Mesothelial cell of epicardium (in vitro differentiated cells): ENCODE data around the gene DIAPH2. TPM values are rescaled to one million over a fixed set of nuclear protein-coding genes. Genes with fewer than 3 reads are reported as not detected.

Source experiments
- DNase-seq, 2 experiments: peaks; one replicate each; pipeline ENCODE4 v3.0.0; 2021; ENCODE audit warnings: low spot score in 2 of 2; ENCODE audit not compliant: unreplicated experiment in 2 of 2
- H3K27ac Mint-ChIP-seq: 2 replicates; pipeline ENCODE4 v1.8.0; 2021; ENCODE audit warnings: mixed read lengths
- H3K27me3 Mint-ChIP-seq: 2 replicates; pipeline ENCODE4 v1.8.0; 2021; ENCODE audit warnings: low read depth, mixed read lengths
- H3K36me3 Mint-ChIP-seq: 2 replicates; pipeline ENCODE4 v1.8.0; 2021; ENCODE audit warnings: mixed read lengths
- H3K4me1 Mint-ChIP-seq: 2 replicates; pipeline ENCODE4 v1.8.0; 2021; ENCODE audit warnings: mixed read lengths
- H3K4me3 Mint-ChIP-seq: 2 replicates; pipeline ENCODE4 v1.8.0; 2021; ENCODE audit warnings: mild to moderate bottlenecking, moderate library complexity, mixed read lengths
- H3K9me3 Mint-ChIP-seq: 2 replicates; pipeline ENCODE4 v1.8.0; 2021; ENCODE audit warnings: mixed read lengths
- total RNA-seq: library from RNA; stranded (reverse); gene quantifications from 3 replicates; pipeline ENCODE4 v1.2.1, GENCODE V29; 2021
- TF ChIP-seq, protein P1 (sequence below): fragments of 200-600 bp; sonication (generic); IDR thresholded peaks from one replicate; pipeline ENCODE4 v1.5.0; 2021; ENCODE audit warnings: antibody characterized with exemption; ENCODE audit not compliant: unreplicated experiment

DIAPH2 gene
- total RNA-seq, 1 donor from 2014 or later: 19.2 TPM

DNA sequence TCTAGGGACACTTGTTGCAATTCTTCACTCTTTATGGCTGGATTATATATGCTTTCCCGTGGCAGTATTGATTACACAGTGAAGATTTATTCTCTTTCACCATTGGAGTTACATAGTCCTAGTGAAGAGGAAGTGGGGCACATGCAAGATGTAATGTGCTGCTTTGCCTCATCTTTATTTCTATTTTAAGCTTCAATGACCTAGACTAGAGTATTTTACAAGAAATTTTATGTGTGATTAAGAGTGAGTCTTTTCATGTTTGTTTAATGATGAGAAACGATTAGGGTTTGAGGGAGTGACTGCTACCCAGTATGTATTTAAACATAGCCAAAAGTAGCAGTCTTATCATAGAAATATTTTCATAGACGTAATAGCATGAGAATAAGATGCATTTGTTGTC, 30.8 kb downstream of the DIAPH2 start:
- H3K27me3 Mint-ChIP-seq: no peaks in the 10 kb centered on the region
- DNase-seq: no peak
- H3K4me3 Mint-ChIP-seq: no peak overlapping the region
- peaks cover 15% of the 10 kb centered on the region for H3K4me1 Mint-ChIP-seq
- H3K9me3 Mint-ChIP-seq: peaks cover 19% of the 10 kb centered on the region
- H3K36me3 Mint-ChIP-seq: peaks cover 16% of the 10 kb centered on the region
- H3K27ac Mint-ChIP-seq: no peak overlapping the region
- TF ChIP-seq, protein P1, sequence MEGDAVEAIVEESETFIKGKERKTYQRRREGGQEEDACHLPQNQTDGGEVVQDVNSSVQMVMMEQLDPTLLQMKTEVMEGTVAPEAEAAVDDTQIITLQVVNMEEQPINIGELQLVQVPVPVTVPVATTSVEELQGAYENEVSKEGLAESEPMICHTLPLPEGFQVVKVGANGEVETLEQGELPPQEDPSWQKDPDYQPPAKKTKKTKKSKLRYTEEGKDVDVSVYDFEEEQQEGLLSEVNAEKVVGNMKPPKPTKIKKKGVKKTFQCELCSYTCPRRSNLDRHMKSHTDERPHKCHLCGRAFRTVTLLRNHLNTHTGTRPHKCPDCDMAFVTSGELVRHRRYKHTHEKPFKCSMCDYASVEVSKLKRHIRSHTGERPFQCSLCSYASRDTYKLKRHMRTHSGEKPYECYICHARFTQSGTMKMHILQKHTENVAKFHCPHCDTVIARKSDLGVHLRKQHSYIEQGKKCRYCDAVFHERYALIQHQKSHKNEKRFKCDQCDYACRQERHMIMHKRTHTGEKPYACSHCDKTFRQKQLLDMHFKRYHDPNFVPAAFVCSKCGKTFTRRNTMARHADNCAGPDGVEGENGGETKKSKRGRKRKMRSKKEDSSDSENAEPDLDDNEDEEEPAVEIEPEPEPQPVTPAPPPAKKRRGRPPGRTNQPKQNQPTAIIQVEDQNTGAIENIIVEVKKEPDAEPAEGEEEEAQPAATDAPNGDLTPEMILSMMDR: no peak

DNA sequence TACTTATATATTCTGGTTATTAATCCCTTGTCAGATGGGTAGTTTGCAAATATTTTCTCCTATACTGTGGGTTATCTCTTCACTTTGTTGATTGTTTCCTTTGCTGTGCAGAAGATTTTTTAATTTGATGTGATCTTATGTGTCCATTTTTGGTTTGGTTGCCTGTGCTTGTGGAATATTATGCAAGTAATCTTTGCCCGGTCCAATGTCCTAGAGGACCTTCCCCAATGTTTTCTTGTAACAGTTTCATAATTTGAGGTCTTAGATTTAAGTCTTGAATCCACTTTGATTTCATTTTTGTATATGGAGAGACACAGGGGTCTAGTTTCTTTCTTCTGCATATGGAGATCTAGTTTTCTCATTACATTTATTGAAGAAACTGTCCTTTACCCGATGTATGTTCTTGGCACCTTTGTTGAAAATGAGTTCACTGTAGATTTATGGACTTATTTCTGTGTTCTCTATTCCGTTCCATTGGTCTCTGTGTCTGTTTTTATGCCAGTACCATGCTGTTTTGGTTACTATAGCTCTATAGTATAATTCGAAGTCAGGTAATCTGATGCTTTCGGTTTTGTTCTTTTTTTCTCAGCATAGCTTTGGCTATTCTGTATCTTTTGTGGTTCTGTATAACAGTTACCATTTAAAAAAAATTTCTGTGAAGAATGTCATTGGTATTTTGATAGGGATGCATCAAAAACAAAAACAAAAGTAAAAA, 34.7 kb downstream of the DIAPH2 start:
- H3K36me3 Mint-ChIP-seq: peaks cover 16% of the 10 kb centered on the region
- no peak for DNase-seq
- H3K27me3 Mint-ChIP-seq: no peaks in the 10 kb centered on the region
- H3K4me3 Mint-ChIP-seq: no peak overlapping the region
- H3K27ac Mint-ChIP-seq: no peak overlapping the region
- peaks cover 19% of the 10 kb centered on the region for H3K9me3 Mint-ChIP-seq
- TF ChIP-seq, protein P1: no peak
- peaks cover 11% of the 10 kb centered on the region for H3K4me1 Mint-ChIP-seq

DNA sequence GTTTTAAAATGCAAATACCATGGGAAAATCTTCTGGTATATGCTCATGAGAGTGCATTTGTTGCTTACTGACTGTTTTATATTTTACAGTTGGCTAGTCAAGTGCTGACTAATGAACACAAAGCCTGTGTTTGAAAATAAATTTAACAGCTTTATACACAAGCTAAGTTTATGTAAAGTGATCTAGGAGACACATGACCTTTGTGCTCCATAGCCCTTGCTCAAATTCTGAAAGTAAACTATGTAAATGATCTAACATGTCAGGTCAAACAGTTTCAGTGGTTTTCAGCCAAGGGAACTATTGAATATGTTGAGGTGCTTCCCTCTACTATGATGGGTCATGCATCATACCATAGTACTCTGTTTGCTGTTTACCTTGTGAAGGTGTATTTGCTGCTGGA, 36.7 kb downstream of the DIAPH2 start:
- DNase-seq: no peak
- Mint-ChIP-seq H3K4me1 (peaks cover 3% of the 10 kb centered on the region), H3K27ac (no peak overlapping the region), H3K9me3 (peaks cover 19% of the 10 kb centered on the region), H3K4me3 (no peak overlapping the region), H3K36me3 (peaks cover 16% of the 10 kb centered on the region), H3K27me3 (no peaks in the 10 kb centered on the region)
- TF ChIP-seq, protein P1: no peak

DNA sequence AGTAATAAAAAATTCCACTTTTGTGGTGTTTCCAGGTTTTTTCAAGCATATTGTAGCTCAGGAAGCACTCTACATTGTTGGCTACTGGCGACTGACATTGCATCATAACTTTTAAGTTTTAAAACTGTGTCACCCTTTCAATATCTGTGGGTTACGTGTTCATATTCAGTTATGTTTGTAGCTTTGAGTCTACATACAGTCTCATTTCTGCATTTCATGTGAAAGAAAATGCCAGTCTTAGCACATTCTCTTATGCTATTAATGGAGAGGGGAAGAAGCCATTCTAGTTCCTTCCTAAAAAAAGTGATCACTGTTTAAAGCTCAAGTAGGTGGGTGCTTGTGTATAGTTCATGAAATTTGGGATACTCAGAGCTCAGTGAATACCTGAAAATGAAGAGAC, 38.1 kb downstream of the DIAPH2 start:
- Mint-ChIP-seq H3K4me3 (no peak overlapping the region), H3K9me3 (peaks cover 19% of the 10 kb centered on the region), H3K36me3 (peaks cover 16% of the 10 kb centered on the region)

DNA sequence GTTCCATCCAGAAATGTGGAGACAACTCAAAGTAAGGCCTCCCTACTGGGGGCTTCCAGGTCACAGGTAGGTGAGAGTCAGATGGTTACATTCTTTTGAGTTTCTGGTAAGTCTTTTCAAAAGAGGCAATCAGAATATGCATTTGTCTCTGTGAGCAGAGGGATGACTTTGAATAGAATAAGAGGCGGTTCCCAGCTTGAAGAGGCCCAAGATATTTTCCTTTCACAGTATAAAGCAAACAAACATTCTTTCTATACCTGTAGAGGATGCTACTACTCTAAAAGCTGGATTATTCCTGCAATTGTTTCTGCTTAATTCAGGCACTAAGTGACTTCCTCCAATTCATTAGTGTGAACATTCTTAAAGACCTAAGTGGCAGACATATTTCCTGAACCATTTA, 44.4 kb downstream of the DIAPH2 start:
- DNase-seq: no peak
- TF ChIP-seq, protein P1: no peak
- no peak overlapping the region for H3K27ac Mint-ChIP-seq
- H3K36me3 Mint-ChIP-seq: no peaks in the 10 kb centered on the region
- no peaks in the 10 kb centered on the region for H3K4me1 Mint-ChIP-seq
- no peaks in the 10 kb centered on the region for H3K27me3 Mint-ChIP-seq
- peaks cover 9% of the 10 kb centered on the region for H3K9me3 Mint-ChIP-seq
- H3K4me3 Mint-ChIP-seq: no peak overlapping the region

More for the DNA sequence above, 38.1 kb downstream of the DIAPH2 start:
- no peak overlapping the region for H3K27ac Mint-ChIP-seq
- TF ChIP-seq, protein P1: no peak
- no peaks in the 10 kb centered on the region for H3K27me3 Mint-ChIP-seq
- H3K4me1 Mint-ChIP-seq: peaks cover 3% of the 10 kb centered on the region
- DNase-seq: no peak
